ENCODE results near the gene GNPTAB.
A peak's percentile ranks its signal among the peaks of the same experiment; 100 is the strongest.

The GNPTAB gene

GRCh38 chr12:101802486-101802885 lies 28.3 kb downstream of the GNPTAB start:
- FAIRE-seq: no peak

GRCh38 chr12:101799774-101800173 lies 31.0 kb downstream of the GNPTAB start:
- FAIRE-seq: no peak

DNA sequence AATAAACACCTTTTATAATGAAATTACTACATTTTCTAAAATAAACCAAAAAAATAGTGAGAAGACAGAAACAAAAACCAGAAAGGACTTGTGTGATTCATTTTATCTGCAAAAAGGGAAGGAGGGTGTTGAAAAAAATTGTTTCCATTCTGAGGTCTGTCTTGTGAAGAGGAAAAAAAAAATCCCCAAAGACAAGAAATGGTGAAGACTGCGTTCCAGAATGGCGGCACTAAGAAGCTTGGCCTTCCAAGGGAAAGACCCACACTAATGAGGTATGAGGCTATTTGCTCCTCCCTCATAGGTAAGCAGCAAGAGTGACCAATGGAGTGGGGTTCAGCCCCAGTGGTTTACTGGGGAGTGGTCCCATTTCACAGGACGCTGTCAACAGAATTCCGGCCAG lies 35.0 kb downstream of the GNPTAB start:
- no peak for FAIRE-seq

GRCh38 chr12:101795013-101795412 lies 35.7 kb downstream of the GNPTAB start:
- no peak for FAIRE-seq

DNA sequence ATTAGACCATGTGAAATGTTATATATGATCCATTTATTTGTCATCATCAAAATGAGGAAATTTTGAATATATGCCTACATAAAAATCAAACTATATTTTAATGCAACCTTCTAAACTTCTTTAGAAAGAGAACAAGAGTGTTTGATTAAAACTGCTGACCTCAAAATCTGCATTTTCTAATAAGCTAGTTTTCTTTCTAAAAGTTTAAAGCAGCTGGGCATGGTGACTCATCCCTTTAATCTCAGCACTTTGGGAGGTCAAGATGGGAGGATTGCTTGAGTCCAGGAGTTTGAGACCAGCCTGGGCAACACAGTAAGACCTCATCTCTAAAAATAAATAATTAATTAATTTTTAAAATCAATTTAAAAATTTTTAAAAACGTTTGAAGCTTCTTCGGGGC lies 36.2 kb downstream of the GNPTAB start:
- no peak for FAIRE-seq

DNA sequence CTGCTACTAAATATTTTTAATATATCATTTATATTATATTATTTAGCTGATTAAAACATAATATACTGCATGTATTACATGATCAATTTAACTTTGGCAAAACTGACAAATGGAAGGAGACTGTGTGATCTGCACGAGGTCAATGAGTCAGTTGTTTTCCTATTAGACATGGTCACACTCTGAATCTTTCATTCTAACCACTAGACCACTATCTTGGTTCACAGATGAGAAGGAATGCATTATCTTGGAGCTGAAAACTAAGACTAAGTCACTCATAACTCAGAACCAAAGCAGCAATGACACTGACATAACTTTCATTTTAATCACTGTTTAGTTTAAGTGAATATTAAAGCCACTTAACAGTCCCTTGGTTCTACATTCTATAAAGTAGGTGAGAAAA lies 37.4 kb downstream of the GNPTAB start:
- no peak for FAIRE-seq

DNA sequence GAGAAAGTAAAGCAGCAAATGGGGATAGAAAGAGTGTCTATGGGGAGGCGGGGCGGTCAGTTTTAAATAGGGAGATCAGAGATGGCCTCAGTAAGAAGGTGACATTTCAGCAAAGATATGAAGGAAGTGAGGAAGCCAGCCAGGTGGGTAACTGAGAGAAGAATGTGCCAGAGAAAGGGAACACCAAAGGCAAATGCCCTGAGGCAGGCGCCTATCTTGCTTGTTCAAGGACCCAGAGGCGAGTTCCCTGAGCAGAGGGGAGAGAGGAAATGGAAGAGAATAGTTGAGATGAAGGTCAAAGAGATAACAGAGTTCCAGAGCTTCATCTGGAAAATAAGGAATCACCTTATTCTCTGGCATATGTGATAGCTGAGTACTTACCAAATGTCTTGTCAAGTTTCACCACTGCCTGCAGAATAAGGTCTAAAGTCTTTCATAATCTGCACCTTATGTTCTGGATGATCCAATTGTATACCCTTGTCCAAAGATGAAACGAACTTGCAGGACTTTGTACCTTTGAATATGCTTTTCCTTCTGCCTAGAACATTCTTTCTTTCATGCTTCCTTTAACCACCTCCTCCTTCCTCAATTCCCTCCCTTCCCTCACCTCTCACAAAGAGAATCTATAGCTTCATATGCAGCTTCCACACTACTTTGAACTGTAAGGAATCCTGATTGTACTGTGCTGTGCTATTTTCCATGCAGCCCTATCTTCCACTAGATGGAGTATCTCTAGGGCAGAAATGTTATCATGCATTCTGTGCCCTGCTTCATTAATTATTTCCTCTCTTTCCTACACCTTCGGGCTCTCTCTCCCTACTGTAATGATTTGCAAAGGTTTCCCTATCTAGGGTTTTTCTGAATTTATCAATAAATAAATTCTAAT lies 38.5 kb downstream of the GNPTAB start:
- FAIRE-seq: no peak

- FAIRE-seq: no peak
These were observed 41.6 kb downstream of the GNPTAB start for GRCh38 chr12:101789171-101789570.

DNA sequence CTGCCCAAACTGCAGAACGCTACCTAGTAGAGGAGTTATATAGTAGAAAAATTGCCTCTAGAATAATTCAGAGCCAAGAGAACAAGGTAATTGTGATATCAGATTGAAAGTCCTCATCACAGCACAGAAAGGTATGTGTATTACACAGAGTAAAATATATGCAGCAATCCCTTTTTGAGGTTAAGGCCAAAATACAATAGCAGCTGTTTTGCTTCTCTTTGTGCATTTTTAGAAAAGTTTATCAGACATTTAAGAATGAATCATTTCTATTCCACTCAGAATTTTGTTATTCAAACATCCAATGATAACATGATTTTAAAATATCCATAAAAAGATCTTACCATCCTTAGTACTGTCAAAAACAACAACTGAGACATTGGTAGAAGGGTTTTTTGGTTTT lies 45.1 kb downstream of the GNPTAB start:
- FAIRE-seq: no peak

- FAIRE-seq: no peak
These were observed 46.4 kb downstream of the GNPTAB start for GRCh38 chr12:101784376-101784775.

GRCh38 chr12:101783838-101784237 lies 46.9 kb downstream of the GNPTAB start:
- no peak for FAIRE-seq

- FAIRE-seq: peak; percentile 10
These were observed 47.6 kb downstream of the GNPTAB start for GRCh38 chr12:101783150-101783549.

DNA sequence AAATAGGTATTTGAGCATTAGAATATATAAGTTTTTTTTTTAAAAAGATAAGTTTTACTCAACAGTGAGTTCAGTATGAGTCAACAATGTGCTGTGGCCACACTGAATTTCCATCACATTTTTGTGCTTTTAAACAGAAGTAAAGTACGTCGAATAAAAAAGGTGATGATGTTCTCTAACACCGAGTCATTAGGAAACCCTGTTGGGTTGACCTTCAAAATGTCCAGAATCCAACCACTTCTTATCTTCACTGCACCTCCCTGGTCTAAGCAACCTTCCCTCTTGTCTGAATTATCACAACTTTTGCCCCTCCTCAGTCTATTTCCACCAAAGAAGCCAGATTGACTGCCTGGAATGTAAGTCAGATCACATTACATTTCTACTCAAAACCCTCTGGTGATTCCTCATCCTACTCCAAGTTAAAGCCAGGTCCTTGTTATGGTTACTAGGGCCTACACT lies 48.5 kb downstream of the GNPTAB start:
- FAIRE-seq: no peak

GRCh38 chr12:101781834-101782233 lies 48.9 kb downstream of the GNPTAB start:
- FAIRE-seq: no peak

- no peak for FAIRE-seq
These were observed 50.2 kb downstream of the GNPTAB start for GRCh38 chr12:101780599-101780998.

- no peak for FAIRE-seq
These were observed 51.1 kb downstream of the GNPTAB start for GRCh38 chr12:101779626-101780025.

- FAIRE-seq: no peak
These were observed 51.6 kb downstream of the GNPTAB start for GRCh38 chr12:101779200-101779599.

DNA sequence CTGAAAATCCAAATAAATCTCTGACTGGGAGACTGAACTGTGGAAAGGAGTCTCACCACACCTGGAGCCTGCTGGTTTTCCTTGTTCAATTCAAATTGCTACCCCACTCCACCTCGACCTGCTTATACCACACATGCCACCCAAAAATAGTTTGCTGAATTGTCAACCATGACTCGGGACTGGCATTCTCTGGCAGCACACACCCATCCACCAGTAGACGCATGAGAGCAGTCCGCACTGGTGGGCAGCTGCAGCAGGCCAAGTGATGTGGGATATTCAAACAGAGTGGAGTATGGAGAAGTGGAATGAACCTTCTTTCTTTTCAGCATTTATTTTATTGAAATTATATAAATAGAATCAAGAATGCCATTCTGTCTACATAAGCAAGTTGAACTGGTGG lies 52.8 kb downstream of the GNPTAB start:
- FAIRE-seq: no peak

DNA sequence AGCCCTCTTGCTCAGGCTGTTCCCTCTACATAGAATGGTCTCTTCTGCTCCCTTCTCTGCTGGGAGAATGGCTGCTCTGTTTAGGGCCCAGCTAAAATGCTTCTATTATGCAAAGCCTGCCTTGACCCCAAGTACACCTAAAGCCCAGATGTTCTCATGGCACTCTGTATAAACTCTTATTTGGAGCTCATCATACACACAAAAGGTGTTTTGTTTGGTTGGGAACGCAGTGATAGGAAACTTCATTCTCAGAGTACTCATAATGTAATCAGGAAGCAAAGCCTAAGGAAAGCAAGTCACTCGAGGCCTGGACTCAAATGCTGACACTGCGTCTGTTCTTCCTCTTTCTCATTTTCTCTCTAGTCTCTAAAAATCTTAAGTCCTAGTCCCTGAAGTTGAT lies 53.3 kb downstream of the GNPTAB start:
- no peak for FAIRE-seq

GRCh38 chr12:101775816-101776215 lies 54.9 kb downstream of the GNPTAB start:
- no peak for FAIRE-seq

GRCh38 chr12:101773650-101774162 lies 57.1 kb downstream of the GNPTAB start:
- FAIRE-seq: peak; percentile 36

- FAIRE-seq: no peak
These were observed 58.6 kb downstream of the GNPTAB start for GRCh38 chr12:101772012-101772775.

DNA sequence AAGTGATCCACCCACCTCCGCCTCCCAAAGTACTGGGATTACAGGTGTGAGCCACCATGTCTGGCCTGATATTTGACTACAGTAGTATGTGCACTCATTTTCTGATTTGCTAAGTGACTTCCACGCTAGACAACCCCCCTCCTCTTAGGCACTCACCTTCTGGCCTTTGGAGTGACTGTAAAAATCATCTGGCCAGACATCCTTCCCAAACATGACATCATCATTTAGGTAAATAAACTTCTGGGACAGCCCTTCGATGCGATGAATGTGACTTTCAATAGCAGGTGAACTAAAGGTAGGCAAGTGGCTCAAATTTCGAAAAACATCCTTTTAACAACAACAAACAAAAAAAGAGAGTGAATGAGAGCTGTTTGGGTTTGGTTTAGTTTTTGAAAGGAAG lies 60.9 kb downstream of the GNPTAB start:
- FAIRE-seq: no peak

- no peak for FAIRE-seq
These were observed 62.0 kb downstream of the GNPTAB start for GRCh38 chr12:101768781-101769180.

All from colon (tissue), 2 donors.